H1 (cell line): Measurements from ENCODE around the gene RNF208. TPM values are rescaled to one million over a fixed set of nuclear protein-coding genes. Genes with fewer than 3 reads are reported as not detected.
"Not testable (repeated sequence)": the region's sequence is repeated elsewhere in the genome, so short reads cannot be mapped to it uniquely, and the experiment has no call there.

ENCODE experiments used
- CTCF ChIA-PET: fragments of 300-600 bp; sonication (Branson Sonifier 250); formaldehyde crosslinking; loops from one replicate; lab custom pipeline; 2021; ENCODE audit not compliant: partially characterized antibody; lab: Charles Lee
- POLR2A ChIA-PET: fragments of 300-600 bp; sonication (Branson Sonifier 250); formaldehyde crosslinking; loops from one replicate; lab custom pipeline; 2021; ENCODE audit warnings: inconsistent platforms; ENCODE audit not compliant: partially characterized antibody; lab: Charles Lee
- DNase-seq, 2 experiments: peaks; one replicate each; pipeline versions ENCODE4 v3.0.0 to v3.0.0-alpha.2; 2010 to 2022; ENCODE audit warnings: low spot score in 2 of 2, low read depth in 1 of 2, mixed read lengths in 1 of 2
- FAIRE-seq: peaks from 2 replicates; lab custom pipeline; 2011; peaks lifted over from hg19 to GRCh38; lab: Jason Lieb, UNC
- H2AFZ ChIP-seq: 2 replicates; pipeline ENCODE4 v1.8.1; 2012; ENCODE audit warnings: low read length, inconsistent platforms
- H2AK5ac ChIP-seq: 2 replicates; pipeline ENCODE4 v1.6.1; 2013; ENCODE audit warnings: low read depth, low read length
- H2BK120ac ChIP-seq: replicated peaks from 2 replicates; pipeline ENCODE3; 2013; ENCODE audit warnings: low read depth, low read length, inconsistent platforms
- H2BK12ac ChIP-seq: 2 replicates; pipeline ENCODE4 v1.6.1; 2013; ENCODE audit warnings: low read depth, low read length
- H2BK15ac ChIP-seq: 2 replicates; pipeline ENCODE4 v1.6.1; 2013; ENCODE audit warnings: low read length
- H2BK20ac ChIP-seq: 2 replicates; pipeline ENCODE4 v1.6.1; 2013; ENCODE audit warnings: low read length
- H2BK5ac ChIP-seq: 2 replicates; pipeline ENCODE4 v1.6.1; 2013; ENCODE audit warnings: low read depth, low read length
- H3K14ac ChIP-seq: 2 replicates; pipeline ENCODE4 v1.6.1; 2013; ENCODE audit warnings: inconsistent platforms; ENCODE audit not compliant: insufficient read length
- H3K18ac ChIP-seq: 2 replicates; pipeline ENCODE4 v1.6.1; 2013; ENCODE audit warnings: low read length; ENCODE audit errors: extremely low read depth
- H3K23ac ChIP-seq: 2 replicates; pipeline ENCODE4 v1.6.1; 2013; ENCODE audit warnings: inconsistent platforms; ENCODE audit not compliant: insufficient read length
- H3K23me2 ChIP-seq: 2 replicates; pipeline ENCODE4 v1.6.1; 2013; ENCODE audit warnings: low read depth, low read length
- H3K27ac ChIP-seq: 2 replicates; pipeline ENCODE4 v1.6.1; 2011; ENCODE audit warnings: low read depth, low read length, inconsistent platforms
- H3K27me3 ChIP-seq, 4 experiments: replicated peaks in 1 of 4; 1 replicate in 1 of 4; 2 replicates in 3 of 4; pipeline versions ENCODE4 v1.6.1 to v1.8.1; 2011 to 2013; ENCODE audit warnings: low read length in 3 of 4, mild to moderate bottlenecking in 3 of 4, inconsistent platforms in 2 of 4, mixed read lengths in 2 of 4, moderate library complexity in 1 of 4; ENCODE audit not compliant: control insufficient read depth in 3 of 4, insufficient read depth in 3 of 4; ENCODE audit errors: extremely low read depth in 1 of 4
- H3K36me3 ChIP-seq, 4 experiments: 2 replicates each; pipeline versions ENCODE4 v1.6.1 to v1.8.1; 2011 to 2013; ENCODE audit warnings: mild to moderate bottlenecking in 4 of 4, low read length in 3 of 4, moderate library complexity in 2 of 4, control low read depth in 1 of 4, inconsistent platforms in 1 of 4; ENCODE audit not compliant: insufficient read depth in 4 of 4, control insufficient read depth in 2 of 4
- H3K4ac ChIP-seq: replicated peaks from 2 replicates; pipeline ENCODE3; 2013; ENCODE audit warnings: low read length, low read depth, mixed read lengths, inconsistent platforms; ENCODE audit not compliant: insufficient read length
- H3K4me1 ChIP-seq, 4 experiments: replicated peaks in 1 of 4; 1 replicate in 1 of 4; 2 replicates in 3 of 4; pipeline versions ENCODE4 v1.6.1 to v1.8.1; 2011 to 2013; ENCODE audit warnings: low read length in 3 of 4, inconsistent platforms in 2 of 4, mixed read lengths in 1 of 4; ENCODE audit not compliant: insufficient read depth in 4 of 4, control insufficient read depth in 3 of 4
- H3K4me2 ChIP-seq, 2 experiments: 2 replicates each; pipeline versions ENCODE4 v1.6.1 to v1.8.1; 2011 to 2013; ENCODE audit warnings: low read depth in 2 of 2, low read length in 2 of 2, control low read depth in 1 of 2, inconsistent platforms in 1 of 2, mild to moderate bottlenecking in 1 of 2; ENCODE audit not compliant: insufficient read depth in 1 of 2
- H3K4me3 ChIP-seq, 4 experiments: fragments of 200-600, 300-600 bp in 1 of 4; sonication (generic), shearing (Covaris generic), sonication (Bioruptor Twin) in 1 of 4; 2 replicates each; pipeline versions ENCODE4 v1.5.1 to v1.8.1; 2011 to 2016; ENCODE audit warnings: low read length in 4 of 4, low read depth in 3 of 4, control low read depth in 2 of 4, inconsistent platforms in 2 of 4, mild to moderate bottlenecking in 2 of 4, mixed read lengths in 1 of 4, moderate library complexity in 1 of 4; ENCODE audit not compliant: insufficient read depth in 2 of 4; ENCODE audit errors: extremely low read depth in 1 of 4
- H3K56ac ChIP-seq: replicated peaks from 2 replicates; pipeline ENCODE3; 2013; ENCODE audit warnings: low read depth, mild to moderate bottlenecking, mixed read lengths, low read length, inconsistent platforms; ENCODE audit not compliant: insufficient read length
- H3K79me1 ChIP-seq: 2 replicates; pipeline ENCODE4 v1.6.1; 2013; ENCODE audit warnings: low read depth, low read length, control low read depth
- H3K79me2 ChIP-seq, 2 experiments: 2 replicates each; pipeline versions ENCODE4 v1.6.1 to v1.8.1; 2012 to 2013; ENCODE audit warnings: low read length in 2 of 2, mild to moderate bottlenecking in 2 of 2, inconsistent platforms in 1 of 2; ENCODE audit not compliant: insufficient read depth in 2 of 2, control insufficient read depth in 1 of 2
- H3K9ac ChIP-seq, 4 experiments: replicated peaks in 1 of 4; 1 replicate in 1 of 4; 2 replicates in 3 of 4; pipeline versions ENCODE4 v1.6.1 to v1.8.1; 2011 to 2013; ENCODE audit warnings: low read depth in 3 of 4, low read length in 3 of 4, control low read depth in 2 of 4, mild to moderate bottlenecking in 2 of 4, moderate library complexity in 2 of 4, inconsistent platforms in 1 of 4; ENCODE audit errors: extremely low read depth in 1 of 4
- H3K9me3 ChIP-seq, 2 experiments: 2 replicates each; pipeline versions ENCODE4 v1.6.1 to v1.8.1; 2012 to 2013; ENCODE audit warnings: mild to moderate bottlenecking in 2 of 2, moderate library complexity in 2 of 2, control low read depth in 1 of 2, inconsistent platforms in 1 of 2, low read depth in 1 of 2, low read length in 1 of 2, mixed read lengths in 1 of 2; ENCODE audit not compliant: insufficient read depth in 2 of 2
- H4K20me1 ChIP-seq, 2 experiments: replicated peaks in 1 of 2; 2 replicates each; pipeline versions ENCODE3 to v1.8.1; 2011 to 2013; ENCODE audit warnings: inconsistent platforms in 2 of 2, low read length in 2 of 2, mild to moderate bottlenecking in 1 of 2; ENCODE audit not compliant: insufficient read depth in 2 of 2, control insufficient read depth in 1 of 2
- H4K5ac ChIP-seq: 2 replicates; pipeline ENCODE4 v1.6.1; 2013; ENCODE audit warnings: low read length, low read depth, mixed read lengths, inconsistent platforms; ENCODE audit not compliant: insufficient read length
- H4K8ac ChIP-seq: 2 replicates; pipeline ENCODE4 v1.8.0; 2013; ENCODE audit warnings: mild to moderate bottlenecking, moderate library complexity, low read length, inconsistent platforms; ENCODE audit not compliant: insufficient read depth; ENCODE audit errors: extremely low read depth
- H4K91ac ChIP-seq: replicated peaks from 2 replicates; pipeline ENCODE3; 2013; ENCODE audit warnings: low read length, mixed read lengths, inconsistent platforms; ENCODE audit not compliant: insufficient read length
- WGBS, 2 experiments: shearing (Covaris generic) in 1 of 2; methylation state at CpG; one replicate each; pipeline versions ENCODE4 v1.1.6 to v1.1.7; 2013 to 2015; ENCODE audit warnings: low lambda C conversion rate in 2 of 2, mixed read lengths in 2 of 2, inconsistent platforms in 1 of 2, low coverage in 1 of 2, missing lambda C conversion rate in 1 of 2; ENCODE audit not compliant: insufficient replicate concordance in 2 of 2, insufficient coverage in 1 of 2, insufficient read length in 1 of 2; ENCODE audit errors: extremely low coverage in 1 of 2, missing lambda C conversion rate in 1 of 2; 5-methylcytosine and 5-hydroxymethylcytosine counted together
- polyA plus RNA-seq, 7 experiments: library from polyadenylated mRNA; depleted of rRNA in 3 of 7; stranded (reverse) in 5 of 7; unstranded in 2 of 7; fragments of >200 nt in 5 of 7; fragments of 200-250 nt in 2 of 7; gene quantifications; 1 replicate in 5 of 7; 2 replicates in 1 of 7; 4 replicates in 1 of 7; pipeline versions ENCODE4 v1.2.1 to v1.2.3, GENCODE V29; 2011 to 2013; ENCODE audit warnings: missing spikeins in 2 of 7, mixed read lengths in 2 of 7
- total RNA-seq: library from RNA; stranded (reverse); fragmentation: NEBNext Ultra II Directional; extraction: Animal tissue kit (Norgen Biotek cat#: 25700); gene quantifications from 2 replicates; pipeline ENCODE4 v1.2.1, GENCODE V29; 2021

Gene RNF208
- total and polyA plus RNA-seq, 2 of the 8 experiments (the other 6 are each of a cell fraction or from before 2014, with no cell fraction given) = 2.7 to 7.7 TPM

DNA sequence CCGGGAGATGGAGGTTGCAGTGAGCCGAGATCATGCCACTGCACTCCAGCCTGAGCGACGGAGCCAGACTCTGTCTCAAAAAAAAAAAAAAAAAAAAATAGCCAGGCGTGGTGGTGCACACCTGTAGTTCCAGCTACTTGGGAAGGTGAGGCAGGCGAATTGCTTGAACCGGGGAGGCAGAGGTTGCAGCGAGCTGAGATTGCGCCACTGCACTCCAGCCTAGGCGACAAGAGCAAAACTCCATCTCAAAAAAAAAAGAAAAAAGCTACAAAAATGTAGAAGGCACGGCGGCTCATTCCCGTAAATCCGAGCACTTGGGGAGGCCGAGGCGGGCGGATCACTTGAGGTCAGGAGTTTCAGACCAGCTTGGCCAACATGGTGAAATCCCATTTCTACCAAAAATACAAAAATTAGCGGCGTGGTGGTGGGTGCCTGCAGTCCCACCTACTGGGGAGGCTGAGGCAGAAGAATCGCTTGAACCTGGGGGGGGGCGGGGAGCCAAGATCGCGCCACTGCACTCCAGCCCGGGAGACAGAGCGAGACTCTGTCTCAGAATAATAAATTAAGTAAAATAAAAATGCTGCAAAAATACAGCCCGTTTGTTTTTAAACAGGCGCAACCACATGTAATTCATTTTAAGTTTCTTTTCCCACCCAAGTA lies 17.6 kb upstream of the RNF208 start:
- ChIA-PET CTCF (interaction anchor here (0.6 to 9.1 kb wide), 9 partner anchors 14 to 101 kb away, joined by 3 to 113 read pairs (median 4); partner anchors contain the start of genes CYSRT1, RNF208 and RNF224), POLR2A (interaction anchor here (0.6 to 69.9 kb wide), 12 partner anchors 5 to 215 kb away, joined by 3 to 1462 read pairs (median 5); partner anchors contain the start of genes CYSRT1, LRRC26, NDOR1 and NELFB)
- H4K8ac ChIP-seq, H3K27ac ChIP-seq, H3K4ac ChIP-seq, H3K9me3 ChIP-seq, H2AK5ac ChIP-seq, H3K27me3 ChIP-seq, H2BK5ac ChIP-seq, DNase-seq, H3K79me1 ChIP-seq, H2BK20ac ChIP-seq, FAIRE-seq, H4K91ac ChIP-seq, H4K5ac ChIP-seq, H3K23me2 ChIP-seq, H2AFZ ChIP-seq, H3K18ac ChIP-seq, H2BK12ac ChIP-seq, H2BK15ac ChIP-seq, H3K14ac ChIP-seq, H2BK120ac ChIP-seq, H3K23ac ChIP-seq: not testable (repeated sequence)
- H4K20me1 ChIP-seq = peaks cover 22 to 23% of the 10 kb centered on the region in 2 experiments
- H3K4me1 ChIP-seq = peaks cover 0 to 25% (median 17%) of the 10 kb centered on the region in 4 experiments; a peak in 6 of 7 replicates
- peaks cover 6 to 18% (median 15%) of the 10 kb centered on the region in 4 experiments; a peak in 7 of 8 replicates for H3K36me3 ChIP-seq
- H3K4me3 ChIP-seq = peak overlapping the region; percentile 64 to 83 (median 70)
- H3K79me2 ChIP-seq = peaks cover 0 to 20% of the 10 kb centered on the region in 2 experiments; a peak in 2 of 4 replicates
- 39% methylated on average over 17 of the region's 27 CpGs; no CpG with 5 or more reads in 1 of the 2 experiments for WGBS, 2 experiments
- H3K9ac ChIP-seq = peak overlapping the region in 2 of 4 experiments; percentile 56 to 59; a peak in 2 of 7 replicates
- peak overlapping the region; percentile 77 for H3K56ac ChIP-seq
- H3K4me2 ChIP-seq = peak overlapping the region; percentile 49 to 75
